CD4-positive, alpha-beta T cell treated with Interleukin-4 for 4 hours (primary cell): ENCODE results near the gene EPB41L4A.
"Not testable (repeated sequence)": the region's sequence is repeated elsewhere in the genome, so short reads cannot be mapped to it uniquely, and the experiment has no call there.

Experiments
- DNase-seq: peaks from one replicate; pipeline ENCODE4 v3.0.0-alpha.2; 2020

The EPB41L4A gene

GRCh38 chr5:112247960-112248359 lies 171.1 kb downstream of the EPB41L4A start:
- no peak for DNase-seq

- no peak for DNase-seq
Measured at GRCh38 chr5:112245656-112246055, 173.4 kb downstream of the EPB41L4A start.

- DNase-seq, result no peak
Measured at GRCh38 chr5:112239996-112240395, 179.1 kb downstream of the EPB41L4A start.

- DNase-seq, result no peak
Measured at GRCh38 chr5:112238473-112238872, 180.6 kb downstream of the EPB41L4A start.

GRCh38 chr5:112237456-112237855 lies 181.6 kb downstream of the EPB41L4A start:
- no peak for DNase-seq

- no peak for DNase-seq
Measured at GRCh38 chr5:112234000-112234399, 185.1 kb downstream of the EPB41L4A start.

- no peak for DNase-seq
Measured at GRCh38 chr5:112232667-112233066, 186.4 kb downstream of the EPB41L4A start.

- no peak for DNase-seq
Measured at GRCh38 chr5:112230606-112231005, 188.5 kb downstream of the EPB41L4A start.

- no peak for DNase-seq
Measured at GRCh38 chr5:112228667-112229066, 190.4 kb downstream of the EPB41L4A start.

GRCh38 chr5:112227911-112228631 lies 191.0 kb downstream of the EPB41L4A start:
- no peak for DNase-seq

GRCh38 chr5:112226215-112226614 lies 192.9 kb downstream of the EPB41L4A start:
- no peak for DNase-seq

GRCh38 chr5:112222997-112223396 lies 196.1 kb downstream of the EPB41L4A start:
- not testable (repeated sequence) for DNase-seq

- no peak for DNase-seq
Measured at GRCh38 chr5:112221128-112221527, 197.9 kb downstream of the EPB41L4A start.

GRCh38 chr5:112219000-112219399 lies 200.1 kb downstream of the EPB41L4A start:
- no peak for DNase-seq

- DNase-seq, result no peak
Measured at GRCh38 chr5:112217843-112218579, 201.1 kb downstream of the EPB41L4A start.

GRCh38 chr5:112216140-112216539 lies 202.9 kb downstream of the EPB41L4A start:
- DNase-seq, result no peak

- no peak for DNase-seq
Measured at GRCh38 chr5:112210430-112211005, 208.6 kb downstream of the EPB41L4A start.

GRCh38 chr5:112208699-112209615 lies 210.1 kb downstream of the EPB41L4A start:
- no peak for DNase-seq

GRCh38 chr5:112208195-112208594 lies 210.9 kb downstream of the EPB41L4A start:
- not testable (repeated sequence) for DNase-seq

- DNase-seq, result no peak
Measured at GRCh38 chr5:112205846-112206245, 213.2 kb downstream of the EPB41L4A start.

GRCh38 chr5:112203229-112203628 lies 215.8 kb downstream of the EPB41L4A start:
- no peak for DNase-seq

- no peak for DNase-seq
Measured at GRCh38 chr5:112202694-112203093, 216.4 kb downstream of the EPB41L4A start.

GRCh38 chr5:112201141-112201540 lies 217.9 kb downstream of the EPB41L4A start:
- no peak for DNase-seq
